Body of pancreas (tissue), 4 donors: ENCODE results near the gene SLC4A7. TPM values are rescaled to one million over a fixed set of nuclear protein-coding genes. Genes with fewer than 3 reads are reported as not detected.
"Not testable (repeated sequence)": the region's sequence is repeated elsewhere in the genome, so short reads cannot be mapped to it uniquely, and the experiment has no call there.

Experiments used
- ATAC-seq: fragments of 150-250 bp; one replicate; pipeline ENCODE4 v1.9.1; 2016
- DNase-seq, 4 donors: peaks; one replicate each; pipeline ENCODE4 v3.0.0-alpha.2; 2019
- H3K27ac ChIP-seq, 4 donors: fragments of 200-600 bp; sonication (generic); 1 replicate in 3 of 4; 2 replicates in 1 of 4; pipeline versions ENCODE4 v1.5.1 to v1.6.1; 2016 to 2019; ENCODE audit warnings: mild to moderate bottlenecking in 1 of 4, mixed read lengths in 1 of 4, moderate library complexity in 1 of 4
- H3K27me3 ChIP-seq, 2 donors: fragments of 200-600 bp; sonication (generic); one replicate each; pipeline ENCODE4 v1.6.0; 2016; ENCODE audit warnings: mild to moderate bottlenecking in 1 of 2
- H3K36me3 ChIP-seq, 2 donors: fragments of 200-600 bp; sonication (generic); replicated peaks in 1 of 2; 2 replicates each; pipeline ENCODE4 v1.5.1; 2016; ENCODE audit warnings: low read depth in 2 of 2; ENCODE audit not compliant: insufficient read depth in 1 of 2
- H3K4me1 ChIP-seq: fragments of 200-600 bp; sonication (generic); one replicate; pipeline ENCODE4 v1.6.0; 2016
- H3K4me3 ChIP-seq, 2 donors: fragments of 200-600 bp; sonication (generic); 1 replicate in 1 of 2; 2 replicates in 1 of 2; pipeline ENCODE4 v1.5.1; 2016 to 2019
- H3K9me3 ChIP-seq, 3 donors: fragments of 200-600 bp; sonication (generic); 1 replicate in 2 of 3; 2 replicates in 1 of 3; pipeline ENCODE4 v1.5.1; 2016
- POLR2A ChIP-seq, 3 donors: fragments of 450-650 bp; IDR thresholded peaks; one replicate each; pipeline ENCODE4 v1.6.1; 2016; ENCODE audit warnings: antibody characterized with exemption in 3 of 3, mild to moderate bottlenecking in 2 of 3
- WGBS, 2 donors: methylation state at CpG; one replicate each; pipeline ENCODE4 v1.1.5; 2017; 5-methylcytosine and 5-hydroxymethylcytosine counted together
- intact Hi-C: fragments of 100-400 bp; cut with DNase I; formaldehyde crosslinking; loops from one replicate; pipeline ENCODE4 v1.15.1; 2023
- total RNA-seq, 2 donors: library from RNA; depleted of rRNA; stranded (reverse); fragments of >200 nt; gene quantifications; one replicate each; pipeline ENCODE4 v1.1.0, GENCODE V29; 2016
- TF ChIP-seq, protein P1 (sequence below), 7 experiments: fragments of 450-650 bp in 4 of 7; fragments of 200-600 bp in 3 of 7; sonication (generic) in 3 of 7; IDR thresholded peaks; one replicate each; pipeline ENCODE4 v1.5.1; 2016 to 2019; ENCODE audit warnings: antibody characterized with exemption in 7 of 7

The SLC4A7 gene
- 10 to 100 TPM; 10.1 to 12.9 TPM for total RNA-seq

DNA sequence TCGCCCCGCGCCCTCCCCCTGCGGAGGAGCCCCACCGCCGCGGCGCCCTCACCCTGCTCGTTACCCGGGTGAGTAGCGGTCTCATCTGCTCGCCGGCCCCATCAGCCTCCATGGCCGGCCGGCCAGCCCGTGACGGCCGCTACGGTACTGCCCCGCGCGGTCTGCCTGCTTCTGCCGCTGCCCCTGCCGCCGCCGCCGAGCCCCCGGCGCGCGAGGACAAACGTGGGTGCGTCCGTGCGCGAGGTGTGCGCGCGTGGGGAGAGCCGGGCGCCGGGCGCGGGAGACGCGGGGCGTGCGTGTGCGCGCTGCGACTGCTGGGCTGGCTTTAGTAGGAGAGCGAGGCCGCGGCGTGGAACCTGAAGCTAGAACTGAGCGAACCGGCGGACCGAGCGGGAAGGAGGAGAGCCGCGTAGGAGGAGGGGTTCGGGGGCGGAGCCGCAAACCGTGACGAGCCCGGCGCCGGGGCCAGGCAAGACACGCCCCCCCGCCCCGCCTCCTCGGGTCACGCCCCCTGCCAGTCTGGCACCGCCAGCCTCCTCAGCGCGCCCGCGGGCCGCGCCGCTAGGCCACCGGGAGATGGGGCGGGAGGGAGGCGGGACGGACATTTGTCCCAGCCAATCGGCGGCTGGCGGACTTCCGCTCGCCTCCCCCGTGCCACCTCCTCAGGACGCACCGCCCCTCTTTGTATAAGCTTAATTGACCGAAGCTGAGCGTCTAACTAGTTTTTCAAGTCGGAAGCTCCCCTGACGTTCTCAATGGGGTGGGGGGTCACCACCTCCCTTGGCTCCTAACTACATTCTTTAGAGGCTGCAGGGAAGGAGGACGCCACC lies at the start of gene SLC4A7:
Gene SLC4A7, minus strand, starts transcription at position 370 of the 830 bp plus-strand sequence. Its CDS starts 258 bp downstream, at position 112.
- H3K27me3 ChIP-seq, result no peaks in the 10 kb centered on the region
- H3K36me3 ChIP-seq, result no peaks in the 10 kb centered on the region
- no peaks in the 10 kb centered on the region for H3K9me3 ChIP-seq
- 1% methylated on average over 14 to 71 of the region's 100 CpGs for WGBS, 2 donors
- TF ChIP-seq, protein P1, sequence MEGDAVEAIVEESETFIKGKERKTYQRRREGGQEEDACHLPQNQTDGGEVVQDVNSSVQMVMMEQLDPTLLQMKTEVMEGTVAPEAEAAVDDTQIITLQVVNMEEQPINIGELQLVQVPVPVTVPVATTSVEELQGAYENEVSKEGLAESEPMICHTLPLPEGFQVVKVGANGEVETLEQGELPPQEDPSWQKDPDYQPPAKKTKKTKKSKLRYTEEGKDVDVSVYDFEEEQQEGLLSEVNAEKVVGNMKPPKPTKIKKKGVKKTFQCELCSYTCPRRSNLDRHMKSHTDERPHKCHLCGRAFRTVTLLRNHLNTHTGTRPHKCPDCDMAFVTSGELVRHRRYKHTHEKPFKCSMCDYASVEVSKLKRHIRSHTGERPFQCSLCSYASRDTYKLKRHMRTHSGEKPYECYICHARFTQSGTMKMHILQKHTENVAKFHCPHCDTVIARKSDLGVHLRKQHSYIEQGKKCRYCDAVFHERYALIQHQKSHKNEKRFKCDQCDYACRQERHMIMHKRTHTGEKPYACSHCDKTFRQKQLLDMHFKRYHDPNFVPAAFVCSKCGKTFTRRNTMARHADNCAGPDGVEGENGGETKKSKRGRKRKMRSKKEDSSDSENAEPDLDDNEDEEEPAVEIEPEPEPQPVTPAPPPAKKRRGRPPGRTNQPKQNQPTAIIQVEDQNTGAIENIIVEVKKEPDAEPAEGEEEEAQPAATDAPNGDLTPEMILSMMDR (IDR thresholded peaks at IDR 0.05), result peak in 1 of 7 experiments; percentile 9
- TF ChIP-seq POLR2A (IDR thresholded peaks at IDR 0.05), result peak; percentile 93 to 96 (median 94)
- peaks cover 4% of the 10 kb centered on the region for H3K4me1 ChIP-seq
- ATAC-seq (peak; percentile 97), DNase-seq (peak; percentile 97 to 99 (median 98))
- H3K4me3 ChIP-seq, result peak within 1 kb of the TSS; percentile 73 to 76
- intact Hi-C loops, result no loop called here
- peak within 1 kb of the TSS; percentile 63 to 93 (median 84) for H3K27ac ChIP-seq

DNA sequence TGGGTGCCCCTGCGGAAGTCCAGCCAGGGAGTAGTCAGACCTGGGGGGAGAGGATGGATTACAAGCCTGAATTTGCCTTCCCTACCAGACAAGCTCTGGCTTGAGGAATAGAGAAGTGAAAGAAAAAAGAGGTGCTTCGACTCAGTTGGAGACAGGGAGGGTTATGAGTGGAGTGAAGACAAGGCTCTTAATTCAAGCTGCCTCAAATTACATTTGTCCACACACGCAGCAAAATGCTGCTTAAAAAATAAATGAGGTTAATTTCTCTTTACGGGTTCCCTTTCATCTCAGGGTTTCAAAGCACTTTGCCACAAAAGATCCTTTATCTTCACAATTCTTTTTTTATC lies 49.0 kb upstream of the SLC4A7 start:
- WGBS, 2 donors, result 53 to 54% methylated on average over 4 of the region's 4 CpGs
- Histone ChIP-seq H3K36me3 (no peaks in the 10 kb centered on the region), H3K4me1 (no peaks in the 10 kb centered on the region)

DNA sequence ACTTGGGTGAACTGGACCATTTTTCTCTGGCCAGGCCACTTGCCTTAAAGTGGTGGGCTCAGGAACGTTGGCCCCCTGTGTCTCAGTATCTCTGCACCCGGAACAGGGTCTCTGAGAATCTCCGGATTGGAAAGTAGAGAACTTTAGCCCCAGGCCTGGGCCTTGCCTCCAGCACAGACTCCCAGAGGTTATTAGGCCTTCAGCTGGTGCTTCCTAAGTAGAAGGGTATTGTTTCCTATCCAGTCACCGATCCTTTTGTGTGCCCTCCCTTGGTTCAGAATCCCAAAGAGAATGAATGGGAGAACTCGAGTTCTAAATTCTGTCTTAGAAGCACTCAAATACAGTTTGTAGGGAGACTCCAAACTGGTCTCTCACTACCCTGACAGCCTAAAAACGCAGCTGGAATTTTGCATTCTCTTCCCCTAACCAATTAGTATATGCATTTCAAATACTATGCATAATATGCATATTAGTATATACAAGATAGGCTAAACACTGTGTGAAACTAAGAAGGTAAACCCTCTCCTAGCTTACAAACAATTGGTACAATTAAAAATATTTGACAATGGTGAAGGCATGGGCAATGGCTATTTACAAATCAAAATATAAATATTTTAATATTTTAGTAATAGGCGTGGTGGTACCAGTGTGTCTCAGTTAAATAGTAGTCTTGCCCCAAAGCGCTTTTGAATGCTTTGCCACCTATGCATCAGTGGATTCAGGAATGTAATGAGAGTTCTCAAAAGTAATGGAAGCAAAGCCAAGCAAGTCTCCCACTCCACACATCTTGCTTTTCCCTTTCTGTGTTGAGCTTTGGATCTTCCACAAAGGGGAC lies 48.5 kb upstream of the SLC4A7 start:
- ATAC-seq (no peak), DNase-seq (no peak)
- intact Hi-C loops, result no loop called here
- TF ChIP-seq, protein P1 (IDR thresholded peaks at IDR 0.05), result no peak
- TF ChIP-seq POLR2A (IDR thresholded peaks at IDR 0.05), result no peak
- Histone ChIP-seq H3K27ac (no peak overlapping the region), H3K27me3 (no peaks in the 10 kb centered on the region), H3K36me3 (no peaks in the 10 kb centered on the region), H3K4me1 (no peaks in the 10 kb centered on the region), H3K4me3 (no peak overlapping the region), H3K9me3 (no peaks in the 10 kb centered on the region)
- 76 to 81% methylated on average over 8 of the region's 8 CpGs for WGBS, 2 donors

More for the DNA sequence above, 49.0 kb upstream of the SLC4A7 start:
- no peaks in the 10 kb centered on the region for H3K9me3 ChIP-seq
- TF ChIP-seq, protein P1 (IDR thresholded peaks at IDR 0.05), result no peak
- no peak for TF ChIP-seq POLR2A (IDR thresholded peaks at IDR 0.05)
- no peak for DNase-seq
- H3K4me3 ChIP-seq, result no peak overlapping the region
- intact Hi-C loops, result no loop called here
- no peak for ATAC-seq
- H3K27ac ChIP-seq, result peak overlapping the region in 1 of 4 donors; percentile 9
- no peaks in the 10 kb centered on the region for H3K27me3 ChIP-seq

DNA sequence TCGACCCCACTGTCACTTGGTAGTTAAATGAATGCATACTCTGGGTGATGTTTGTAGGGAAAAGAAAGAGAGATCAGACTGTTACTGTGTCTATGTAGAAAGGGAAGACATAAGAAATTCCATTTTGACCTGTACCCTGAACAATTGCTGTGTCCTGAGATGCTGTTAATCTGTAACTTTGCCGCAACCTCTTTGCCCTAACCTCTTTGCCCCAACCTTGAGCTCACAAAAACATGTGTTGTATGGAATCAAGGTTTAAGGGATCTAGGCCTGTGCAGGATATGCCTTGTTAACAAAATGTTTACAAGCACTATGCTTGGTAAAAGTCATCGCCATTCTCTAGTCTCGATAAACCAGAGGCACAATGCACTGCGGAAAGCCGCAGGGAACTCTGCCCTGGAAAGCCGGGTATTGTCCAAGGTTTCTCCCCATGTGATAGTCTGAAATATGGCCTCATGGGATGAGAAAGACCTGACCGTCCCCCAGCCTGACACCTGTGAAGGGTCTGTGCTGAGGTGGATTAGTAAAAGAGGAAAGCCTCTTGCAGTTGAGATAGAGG lies 47.1 kb upstream of the SLC4A7 start:
- DNase-seq, ATAC-seq, H3K4me1 ChIP-seq, H3K4me3 ChIP-seq, intact Hi-C loops, H3K36me3 ChIP-seq, H3K9me3 ChIP-seq, H3K27me3 ChIP-seq, H3K27ac ChIP-seq: not testable (repeated sequence)
- 83 to 86% methylated on average over 8 of the region's 8 CpGs for WGBS, 2 donors

DNA sequence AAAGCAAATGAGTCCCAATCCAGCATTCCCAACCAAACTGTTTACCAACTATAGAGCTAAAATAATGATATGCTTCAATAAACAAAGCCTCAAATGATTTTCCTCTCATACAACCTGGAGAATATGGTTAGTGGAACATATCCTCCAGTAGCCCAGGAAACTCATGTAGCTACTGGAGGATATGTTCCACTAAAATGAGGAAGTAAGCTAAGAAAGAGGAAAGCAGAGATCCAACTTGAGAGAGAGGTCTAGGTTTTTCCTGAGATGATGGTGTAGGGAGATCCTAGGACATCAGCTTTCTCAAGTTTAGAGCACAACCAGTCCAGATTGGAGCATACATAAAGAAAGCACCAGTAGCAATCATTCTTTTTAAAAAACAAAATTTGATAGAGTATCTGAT lies 44.6 kb upstream of the SLC4A7 start:
- H3K36me3 ChIP-seq, result no peaks in the 10 kb centered on the region
- no peaks in the 10 kb centered on the region for H3K9me3 ChIP-seq
- no peak overlapping the region for H3K27ac ChIP-seq
- DNase-seq, result no peak
- H3K4me1 ChIP-seq, result peaks cover 11% of the 10 kb centered on the region
- intact Hi-C loops, result no loop called here
- TF ChIP-seq, protein P1 (IDR thresholded peaks at IDR 0.05), result no peak
- no peak for TF ChIP-seq POLR2A (IDR thresholded peaks at IDR 0.05)
- no peaks in the 10 kb centered on the region for H3K27me3 ChIP-seq
- no peak overlapping the region for H3K4me3 ChIP-seq
- ATAC-seq, result no peak
